GM21619 (cell line): ENCODE measurements around the gene HOXD8.

Experiments
- ATAC-seq: cut with Tn5 transposase; IDR thresholded peaks from one replicate; pipeline ENCODE4 v1.9.1; 2021; ENCODE audit not compliant: unreplicated experiment

Gene HOXD8

DNA sequence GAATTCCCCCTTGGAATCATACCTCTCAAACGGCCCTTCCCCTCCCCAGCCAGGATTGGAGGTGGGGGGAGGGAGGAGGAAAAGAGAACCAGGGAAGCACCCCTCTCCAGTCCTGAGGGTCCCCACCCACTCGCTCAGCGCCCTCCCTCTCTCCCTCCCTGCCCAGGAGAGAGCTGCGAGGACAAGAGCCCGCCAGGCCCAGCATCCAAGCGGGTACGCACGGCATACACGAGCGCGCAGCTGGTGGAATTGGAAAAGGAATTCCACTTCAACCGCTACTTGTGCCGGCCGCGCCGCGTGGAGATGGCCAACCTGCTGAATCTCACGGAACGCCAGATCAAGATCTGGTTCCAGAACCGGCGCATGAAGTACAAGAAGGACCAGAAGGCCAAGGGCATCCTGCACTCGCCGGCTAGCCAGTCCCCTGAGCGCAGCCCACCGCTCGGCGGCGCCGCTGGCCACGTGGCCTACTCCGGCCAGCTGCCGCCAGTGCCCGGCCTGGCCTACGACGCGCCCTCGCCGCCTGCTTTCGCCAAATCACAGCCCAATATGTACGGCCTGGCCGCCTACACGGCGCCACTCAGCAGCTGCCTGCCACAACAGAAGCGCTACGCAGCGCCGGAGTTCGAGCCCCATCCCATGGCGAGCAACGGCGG is 42.0 kb downstream of the HOXD8 start:
- ATAC-seq, result no peak

DNA sequence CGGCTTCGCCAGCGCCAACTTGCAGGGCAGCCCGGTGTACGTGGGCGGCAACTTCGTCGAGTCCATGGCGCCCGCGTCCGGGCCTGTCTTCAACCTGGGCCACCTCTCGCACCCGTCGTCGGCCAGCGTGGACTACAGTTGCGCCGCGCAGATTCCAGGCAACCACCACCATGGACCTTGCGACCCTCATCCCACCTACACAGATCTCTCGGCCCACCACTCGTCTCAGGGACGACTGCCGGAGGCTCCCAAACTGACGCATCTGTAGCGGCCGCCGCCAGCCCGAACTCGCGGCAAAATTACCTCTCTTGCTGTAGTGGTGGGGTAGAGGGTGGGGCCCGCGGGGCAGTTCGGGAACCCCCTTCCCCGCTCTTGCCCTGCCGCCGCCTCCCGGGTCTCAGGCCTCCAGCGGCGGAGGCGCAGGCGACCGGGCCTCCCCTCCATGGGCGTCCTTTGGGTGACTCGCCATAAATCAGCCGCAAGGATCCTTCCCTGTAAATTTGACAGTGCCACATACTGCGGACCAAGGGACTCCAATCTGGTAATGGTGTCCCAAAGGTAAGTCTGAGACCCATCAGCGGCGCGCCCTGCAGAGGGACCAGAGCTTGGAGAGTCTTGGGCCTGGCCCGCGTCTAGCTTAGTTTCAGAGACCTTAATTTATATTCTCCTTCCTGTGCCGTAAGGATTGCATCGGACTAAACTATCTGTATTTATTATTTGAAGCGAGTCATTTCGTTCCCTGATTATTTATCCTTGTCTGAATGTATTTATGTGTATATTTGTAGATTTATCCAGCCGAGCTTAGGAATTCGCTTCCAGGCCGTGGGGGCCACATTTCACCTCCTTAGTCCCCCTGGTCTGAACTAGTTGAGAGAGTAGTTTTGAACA is 42.7 kb downstream of the HOXD8 start:
- ATAC-seq, result no peak

DNA sequence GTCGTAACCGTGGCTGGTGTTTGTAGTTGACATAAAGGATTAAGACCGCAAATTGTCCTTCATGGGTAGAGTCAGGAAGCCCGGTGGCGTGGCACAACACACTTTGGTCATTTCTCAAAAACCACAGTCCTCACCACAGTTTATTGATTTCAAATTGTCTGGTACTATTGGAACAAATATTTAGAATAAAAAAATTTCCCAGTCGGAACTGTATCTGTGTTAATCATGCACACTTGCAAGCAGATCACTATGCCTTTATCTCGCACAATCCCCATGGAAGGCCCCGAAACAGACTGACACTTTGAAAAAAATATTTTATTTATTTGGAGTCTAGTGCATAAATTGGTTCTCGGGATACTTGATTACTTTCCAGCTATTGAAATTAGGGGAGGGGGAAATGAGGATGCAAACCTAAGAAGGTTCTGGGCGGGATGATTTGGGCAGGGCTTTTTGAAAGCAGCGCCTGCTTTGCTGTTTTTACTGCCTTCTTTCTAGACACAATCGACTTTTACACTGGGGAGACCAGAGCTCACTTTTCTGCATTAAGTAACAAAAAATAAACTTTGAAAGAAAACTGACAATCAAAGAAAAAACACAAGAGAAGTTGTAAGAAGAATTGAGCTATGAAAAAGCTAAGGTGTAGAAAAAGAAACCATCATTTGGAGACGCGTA is 43.5 kb downstream of the HOXD8 start:
- no peak for ATAC-seq

DNA sequence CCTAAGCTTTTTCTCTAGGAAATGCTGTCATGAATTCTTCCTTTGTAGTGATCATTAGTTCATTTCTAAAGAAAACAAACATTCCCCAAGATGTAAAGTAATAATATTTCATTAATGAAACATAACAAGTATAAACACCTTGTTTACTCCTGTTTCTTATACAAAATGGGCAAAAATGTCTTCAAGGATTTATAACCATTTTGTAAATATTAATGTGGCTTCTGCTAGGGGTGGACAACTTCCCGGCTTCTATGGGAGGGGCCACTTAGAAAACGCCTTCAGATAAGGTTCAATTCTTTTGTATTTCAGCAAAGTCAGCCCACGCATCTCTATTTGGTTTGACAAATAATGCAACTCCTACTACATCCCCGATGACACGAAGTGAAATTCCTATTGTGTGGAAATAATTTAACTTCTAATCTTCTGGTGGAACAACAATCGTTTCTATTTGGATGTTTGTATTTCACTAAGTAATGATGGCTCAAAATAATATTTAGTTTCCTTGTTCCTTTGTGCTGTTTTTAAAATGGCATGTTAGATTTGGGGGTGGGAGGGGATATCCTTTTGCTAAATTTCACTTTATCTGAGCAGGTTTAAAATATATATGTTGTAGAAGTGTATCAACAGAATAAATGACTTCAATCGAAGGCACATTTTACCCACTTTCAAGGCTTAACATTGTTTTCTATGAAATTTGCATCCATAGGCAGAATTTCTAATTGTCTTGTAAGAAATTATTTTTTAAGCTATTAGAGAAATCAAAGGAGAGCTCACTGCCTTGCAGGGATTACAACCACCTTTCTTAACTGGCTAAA is 44.3 kb downstream of the HOXD8 start:
- ATAC-seq, result no peak

DNA sequence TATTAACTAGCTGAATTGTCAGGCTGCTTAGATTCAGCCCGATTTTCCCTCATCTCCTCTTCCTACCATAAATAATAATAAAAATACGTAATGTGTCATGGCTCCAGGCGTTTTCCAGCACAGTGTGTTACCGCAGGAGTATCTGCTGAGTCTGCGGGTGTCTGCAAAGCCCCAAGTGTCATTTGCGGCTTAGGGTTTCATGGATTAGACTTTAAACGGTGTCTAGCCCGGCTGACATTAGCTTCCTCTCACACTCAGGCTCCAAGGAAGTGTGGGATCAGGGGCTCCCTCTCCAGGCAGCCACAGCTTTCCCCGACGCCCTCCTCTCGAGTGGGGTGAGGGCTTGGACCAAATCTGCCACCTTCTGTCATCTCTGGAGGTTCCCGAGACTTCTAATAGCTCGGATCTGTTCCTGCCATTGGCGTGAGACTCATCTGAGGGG is 44.9 kb downstream of the HOXD8 start:
- no peak for ATAC-seq

DNA sequence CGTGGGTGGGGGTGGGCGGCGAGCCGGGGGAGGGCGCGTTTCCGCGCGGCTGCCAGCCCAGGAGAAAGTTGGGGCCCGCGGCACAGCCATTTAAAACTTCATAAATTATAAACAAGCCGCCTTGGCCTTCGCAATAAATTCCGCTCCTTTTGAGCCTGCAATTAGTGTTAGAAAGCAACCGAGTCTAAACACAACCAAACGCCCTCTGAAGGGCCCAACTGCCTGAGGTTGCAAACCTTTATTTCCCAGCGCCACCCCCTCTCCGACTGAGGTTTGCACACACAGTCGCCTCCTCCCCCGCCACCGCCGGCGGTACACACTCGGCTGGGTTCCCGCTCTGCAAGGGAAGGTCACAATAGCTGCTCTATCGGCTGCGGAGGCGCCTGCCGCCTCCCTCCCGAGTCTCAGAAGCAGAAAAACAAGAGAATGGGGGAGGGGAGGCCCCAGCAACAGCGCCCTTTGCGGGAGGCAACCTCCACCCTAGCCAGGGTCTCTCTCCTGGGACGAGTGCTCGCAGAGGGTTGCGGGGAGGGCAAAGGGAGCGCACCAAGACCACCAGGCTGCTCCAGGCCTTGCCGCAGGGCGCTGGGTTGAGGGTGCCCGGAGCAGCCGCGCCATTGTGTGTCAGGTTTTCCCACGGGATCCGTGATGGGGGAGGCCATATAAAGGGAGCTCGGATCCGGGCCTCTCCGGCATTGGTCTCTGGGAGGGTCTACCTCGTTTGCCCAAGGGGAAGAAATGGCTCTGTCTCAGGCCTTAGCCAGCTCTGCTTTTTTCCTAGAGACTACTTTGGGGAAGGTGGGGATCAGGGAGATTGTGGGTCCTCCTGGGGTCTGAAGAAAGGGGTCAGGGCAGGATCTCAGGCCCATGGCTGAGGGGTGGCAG is 45.6 kb downstream of the HOXD8 start:
- ATAC-seq, result no peak

DNA sequence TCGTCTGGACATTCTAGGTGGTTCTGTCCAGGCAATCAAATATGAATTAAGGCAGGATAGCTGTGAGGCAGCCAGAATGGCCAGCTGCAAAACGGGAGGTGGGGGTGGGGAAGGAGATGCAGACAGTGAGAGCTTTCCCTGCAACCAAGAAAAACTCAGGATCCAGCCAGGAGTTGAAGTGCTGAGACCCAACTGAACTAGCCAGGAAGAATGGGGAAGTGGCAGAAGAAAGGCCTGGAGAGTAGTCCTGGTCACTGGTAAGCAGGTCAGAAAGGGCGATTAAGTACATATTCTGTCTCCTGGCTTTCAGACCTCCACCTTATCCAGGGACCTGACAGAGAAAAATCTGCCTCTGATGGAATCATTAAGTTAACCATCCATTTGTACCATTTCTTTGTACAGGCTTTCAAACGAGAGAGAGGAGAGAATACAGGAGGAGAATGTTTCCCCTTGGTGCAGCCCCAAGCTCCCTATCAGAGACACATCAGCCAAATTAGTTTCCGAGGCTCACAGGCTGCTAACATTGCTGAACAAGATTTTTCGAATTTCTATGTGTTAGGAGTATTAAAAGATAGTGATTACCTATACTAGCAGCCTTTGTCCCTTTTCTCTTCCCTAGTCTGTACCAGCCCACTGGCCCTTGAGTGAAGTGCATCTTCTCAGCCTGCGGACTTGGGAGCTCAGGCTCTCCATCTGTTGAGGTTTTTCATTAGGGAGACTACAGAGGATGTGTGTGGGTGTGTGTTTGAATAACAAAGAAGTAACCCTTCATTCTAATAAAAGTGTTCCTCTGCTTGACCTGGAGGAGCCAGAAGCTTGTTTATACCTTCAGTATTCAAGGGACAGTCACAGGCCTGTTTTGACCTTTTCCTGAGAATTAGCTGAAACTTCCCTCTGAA is 46.5 kb downstream of the HOXD8 start:
- ATAC-seq, result no peak

DNA sequence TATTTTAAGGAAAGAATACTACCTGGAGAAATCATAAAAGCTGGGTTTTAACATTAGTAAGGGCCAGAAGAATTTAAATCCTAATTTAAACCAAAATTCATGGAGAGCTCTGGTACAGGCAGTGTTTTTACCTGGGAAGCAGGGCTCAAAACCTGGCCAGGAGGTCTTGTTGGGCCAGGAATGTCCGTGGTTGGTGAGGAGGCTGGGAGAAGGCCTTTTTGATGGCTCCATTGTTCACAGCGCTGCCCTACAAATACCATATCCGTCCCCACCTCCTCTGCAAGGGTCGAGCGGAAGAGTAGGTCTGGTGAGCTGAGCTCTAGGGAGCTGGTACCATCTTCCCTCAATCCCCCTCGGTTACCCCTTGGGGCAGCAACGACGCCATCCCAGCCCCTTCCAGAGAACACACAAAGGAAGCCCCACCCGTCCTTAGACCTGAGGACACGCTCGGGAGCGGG is 48.1 kb downstream of the HOXD8 start:
- no peak for ATAC-seq

DNA sequence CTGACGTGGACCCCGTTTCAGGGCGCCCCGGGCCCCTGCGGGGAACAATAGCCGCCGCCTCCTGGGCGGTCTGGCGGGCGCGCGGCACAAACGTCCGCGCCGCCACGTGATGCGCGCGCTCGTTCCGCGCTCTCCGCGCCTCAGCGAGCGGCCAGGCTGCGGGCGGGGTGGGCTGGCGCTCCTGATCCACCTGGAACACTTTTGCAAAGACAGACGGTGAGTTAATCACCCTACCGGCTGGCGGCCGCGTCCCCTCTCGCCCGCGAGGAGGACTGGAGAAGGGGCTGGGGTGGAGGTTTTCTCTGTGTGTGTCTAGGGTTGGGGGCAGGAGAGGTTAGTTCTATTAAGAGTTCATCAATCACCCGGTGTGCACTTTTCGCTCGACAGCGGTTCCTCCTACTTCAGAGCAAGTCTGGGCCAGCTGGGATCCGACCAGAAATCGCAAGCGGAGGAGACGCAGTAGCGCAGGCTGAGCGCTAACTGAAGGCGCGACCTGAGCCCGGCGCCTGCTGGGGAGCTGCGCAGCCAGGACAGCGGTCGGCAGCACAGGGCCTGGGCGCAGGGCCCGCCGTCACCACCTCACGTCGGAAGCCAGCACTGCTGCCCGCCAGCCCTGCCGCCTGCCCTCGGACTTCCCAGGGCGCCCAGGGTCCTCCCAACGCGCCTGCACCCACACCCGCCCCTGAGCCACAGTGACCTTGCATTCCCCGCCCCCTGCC is 48.7 kb downstream of the HOXD8 start:
- no peak for ATAC-seq

DNA sequence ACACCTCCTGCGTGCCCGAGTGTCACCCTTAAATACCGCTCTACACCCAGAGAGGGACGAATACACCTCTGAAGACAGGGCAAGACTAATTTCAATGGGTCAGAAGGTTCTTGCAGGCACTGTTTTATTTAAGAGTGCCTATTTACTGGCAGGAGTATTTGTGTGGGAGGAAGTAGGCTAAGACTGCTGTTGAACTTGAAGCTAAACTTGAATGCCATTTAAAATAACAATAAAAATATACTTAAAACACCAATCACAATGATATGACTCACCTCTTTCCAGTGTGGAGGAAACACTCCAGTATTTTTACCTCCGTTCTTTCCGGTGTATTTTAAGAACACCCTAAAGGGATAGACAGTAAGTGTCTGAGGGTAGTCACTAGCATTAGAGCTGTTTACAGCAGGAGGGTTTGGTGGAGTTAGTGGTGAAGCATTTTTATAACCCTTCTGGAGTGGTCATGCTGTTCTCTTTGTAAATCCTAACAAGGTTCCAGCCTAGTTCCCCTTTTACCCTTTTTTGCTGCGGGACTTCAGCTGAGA is 49.3 kb downstream of the HOXD8 start:
- ATAC-seq, result no peak

DNA sequence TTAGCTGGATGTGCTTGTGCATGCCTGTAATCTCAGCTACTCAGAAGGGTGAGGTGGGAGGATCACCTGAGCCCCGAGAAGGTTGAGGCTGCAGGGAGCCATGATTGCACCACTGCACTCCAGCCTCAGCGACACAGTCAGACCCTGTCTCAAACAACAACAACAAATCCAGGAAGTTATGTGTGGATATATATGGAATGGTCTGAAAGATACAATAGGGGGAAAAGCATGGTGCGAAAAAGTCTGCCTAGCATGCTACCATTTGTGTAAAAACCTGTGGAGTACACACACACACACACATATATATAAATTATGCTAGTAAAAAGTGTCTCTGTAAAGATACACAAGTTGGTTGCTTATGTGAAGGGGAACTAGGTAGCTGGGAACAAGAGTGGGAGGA is 52.0 kb downstream of the HOXD8 start:
- ATAC-seq, result no peak
